ENCODE results near the gene TERC.

The TERC gene

DNA sequence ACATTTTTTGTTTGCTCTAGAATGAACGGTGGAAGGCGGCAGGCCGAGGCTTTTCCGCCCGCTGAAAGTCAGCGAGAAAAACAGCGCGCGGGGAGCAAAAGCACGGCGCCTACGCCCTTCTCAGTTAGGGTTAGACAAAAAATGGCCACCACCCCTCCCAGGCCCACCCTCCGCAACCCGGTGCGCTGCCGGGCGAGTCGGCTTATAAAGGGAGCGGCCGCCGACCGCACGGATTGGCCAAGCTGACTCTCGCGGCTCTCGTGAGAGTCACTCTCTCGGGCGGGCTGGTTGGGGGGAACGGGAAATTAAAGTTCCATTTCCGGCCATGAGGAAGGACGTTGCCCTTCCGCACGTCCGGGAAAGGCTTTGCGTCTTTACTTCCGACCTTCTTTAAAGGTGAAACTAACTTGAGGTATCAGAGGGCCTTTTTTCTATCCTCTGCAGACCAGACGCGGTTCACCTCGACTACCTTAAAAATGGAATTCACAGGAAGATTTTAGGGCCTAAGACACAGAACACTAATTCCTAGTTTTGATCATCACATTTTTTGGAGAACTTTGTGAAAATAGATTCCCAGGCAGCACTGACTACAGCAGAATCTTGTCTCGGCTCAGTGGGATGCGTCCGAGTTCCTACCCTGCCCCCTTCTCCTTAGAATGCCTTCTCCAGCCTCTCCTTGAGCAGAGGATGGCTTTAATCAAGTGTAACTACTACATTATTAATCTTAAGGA lies at the start of gene TERC:
Gene TERC, minus strand, starts transcription at position 179 of the 731 bp plus-strand sequence.
- Histone ChIP-seq H3K9ac (ENCODE audit: low read length in 2 of 2) (peak within 1 kb of the TSS; percentile 96 to 99), H3K27me3 (ENCODE audit: control insufficient read depth in 1 of 2, insufficient read depth in 2 of 2, low read length in 2 of 2) (no peaks in the 10 kb centered on the region), H3K27ac (ENCODE audit: low read length) (peak within 1 kb of the TSS; percentile 98), H3K4me3 (ENCODE audit: low read length in 2 of 2) (peak within 1 kb of the TSS; percentile 92 to 99), H3K9me3 (ENCODE audit: control insufficient read depth in 2 of 2, low read length in 2 of 2) (no peaks in the 10 kb centered on the region), H3K4me1 (ENCODE audit: control insufficient read depth, insufficient read depth, low read length) (peaks cover 7% of the 10 kb centered on the region), H3K36me3 (ENCODE audit: control insufficient read depth in 2 of 2, insufficient read depth in 2 of 2, low read length in 2 of 2) (no peaks in the 10 kb centered on the region)

GRCh38 chr3:169813757-169814517 lies 49.1 kb upstream of the TERC start:
- peak overlapping the region; percentile 3 to 76 for H3K4me3 ChIP-seq (ENCODE audit: low read length in 2 of 2)
- H3K4me1 ChIP-seq (ENCODE audit: control insufficient read depth, insufficient read depth, low read length), result peaks cover 17% of the 10 kb centered on the region
- H3K9me3 ChIP-seq (ENCODE audit: control insufficient read depth in 2 of 2, low read length in 2 of 2), result no peaks in the 10 kb centered on the region
- no peak overlapping the region for H3K9ac ChIP-seq (ENCODE audit: low read length in 2 of 2)
- no peak overlapping the region for H3K27ac ChIP-seq (ENCODE audit: low read length)
- H3K27me3 ChIP-seq (ENCODE audit: control insufficient read depth in 1 of 2, insufficient read depth in 2 of 2, low read length in 2 of 2), result no peaks in the 10 kb centered on the region
- no peaks in the 10 kb centered on the region for H3K36me3 ChIP-seq (ENCODE audit: control insufficient read depth in 2 of 2, insufficient read depth in 2 of 2, low read length in 2 of 2)

- Histone ChIP-seq H3K27ac (ENCODE audit: low read length) (no peak overlapping the region), H3K27me3 (ENCODE audit: control insufficient read depth in 1 of 2, insufficient read depth in 2 of 2, low read length in 2 of 2) (no peaks in the 10 kb centered on the region), H3K9ac (ENCODE audit: low read length in 2 of 2) (peak overlapping the region; percentile 73 to 75), H3K36me3 (ENCODE audit: control insufficient read depth in 2 of 2, insufficient read depth in 2 of 2, low read length in 2 of 2) (no peaks in the 10 kb centered on the region), H3K9me3 (ENCODE audit: control insufficient read depth in 2 of 2, low read length in 2 of 2) (no peaks in the 10 kb centered on the region), H3K4me1 (ENCODE audit: control insufficient read depth, insufficient read depth, low read length) (peaks cover 17% of the 10 kb centered on the region), H3K4me3 (ENCODE audit: low read length in 2 of 2) (peak overlapping the region; percentile 76)
Measured at GRCh38 chr3:169813278-169813677, 48.4 kb upstream of the TERC start.

DNA sequence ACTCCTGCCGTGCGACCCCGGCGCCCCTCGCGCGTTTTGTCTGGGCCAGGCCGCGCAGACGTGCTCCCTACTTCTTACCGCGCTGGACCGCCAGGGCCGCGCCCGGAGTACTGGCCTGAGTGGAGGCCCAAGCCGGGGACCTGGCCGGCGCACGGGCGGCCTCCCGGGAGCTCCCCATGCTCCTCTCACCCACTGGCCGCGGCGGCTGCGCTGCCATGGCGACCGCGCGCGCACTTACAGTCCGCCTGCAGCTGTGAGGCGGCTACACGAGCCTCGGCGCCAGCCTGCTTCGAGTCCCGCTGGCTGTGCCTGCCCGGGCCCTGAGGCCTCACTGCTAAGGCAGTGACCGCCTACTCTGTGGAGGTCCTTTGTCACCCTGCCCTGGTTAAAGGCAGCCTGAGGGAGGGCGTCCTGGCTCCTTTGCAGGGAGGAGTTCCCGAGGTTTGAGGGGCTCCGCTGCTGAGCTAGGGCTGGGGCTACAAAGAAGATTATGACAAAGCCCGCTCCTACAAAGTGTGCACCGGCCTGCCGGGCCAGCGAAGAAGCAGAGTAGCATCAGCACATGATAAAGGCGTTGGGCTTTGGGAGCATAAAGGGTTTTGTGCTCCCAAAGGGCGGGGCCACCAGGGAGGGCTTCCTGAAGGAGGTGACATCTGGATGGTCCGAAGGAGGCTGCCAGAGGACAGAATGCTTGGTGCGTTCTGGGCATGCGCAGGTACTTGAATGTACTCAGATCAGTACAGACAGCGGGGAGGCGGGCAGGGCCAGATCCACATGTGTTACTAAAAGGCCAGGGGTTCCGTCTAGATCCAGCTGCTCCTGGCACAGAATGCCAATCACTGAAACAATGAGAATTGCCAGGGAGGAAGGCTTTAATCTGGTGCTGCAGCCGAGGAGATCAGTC lies 47.7 kb upstream of the TERC start, which contains the start of the genes LRRC34 and LRRIQ4:
Gene LRRC34, minus strand, starts transcription at position 573 of the 904 bp plus-strand sequence. Its CDS starts 356 bp downstream, at position 217.
Gene LRRIQ4, plus strand, starts transcription at position 539 of the 904 bp plus-strand sequence. CDS start 9,052 bp downstream, outside the sequence.
- H3K36me3 ChIP-seq (ENCODE audit: control insufficient read depth in 2 of 2, insufficient read depth in 2 of 2, low read length in 2 of 2), result no peaks in the 10 kb centered on the region
- peaks cover 17% of the 10 kb centered on the region for H3K4me1 ChIP-seq (ENCODE audit: control insufficient read depth, insufficient read depth, low read length)
- H3K4me3 ChIP-seq (ENCODE audit: low read length in 2 of 2), result peak within 1 kb of the TSS; percentile 76
- peak within 1 kb of the TSS; percentile 59 for H3K27ac ChIP-seq (ENCODE audit: low read length)
- no peaks in the 10 kb centered on the region for H3K9me3 ChIP-seq (ENCODE audit: control insufficient read depth in 2 of 2, low read length in 2 of 2)
- peak within 1 kb of the TSS; percentile 73 to 75 for H3K9ac ChIP-seq (ENCODE audit: low read length in 2 of 2)
- H3K27me3 ChIP-seq (ENCODE audit: control insufficient read depth in 1 of 2, insufficient read depth in 2 of 2, low read length in 2 of 2), result no peaks in the 10 kb centered on the region

GRCh38 chr3:169811631-169812331 lies 46.9 kb upstream of the TERC start:
- Histone ChIP-seq H3K9me3 (ENCODE audit: control insufficient read depth in 2 of 2, low read length in 2 of 2) (no peaks in the 10 kb centered on the region), H3K4me3 (ENCODE audit: low read length in 2 of 2) (peak overlapping the region; percentile 76), H3K36me3 (ENCODE audit: control insufficient read depth in 2 of 2, insufficient read depth in 2 of 2, low read length in 2 of 2) (no peaks in the 10 kb centered on the region), H3K27me3 (ENCODE audit: control insufficient read depth in 1 of 2, insufficient read depth in 2 of 2, low read length in 2 of 2) (no peaks in the 10 kb centered on the region), H3K27ac (ENCODE audit: low read length) (peak overlapping the region; percentile 59), H3K9ac (ENCODE audit: low read length in 2 of 2) (peak overlapping the region; percentile 73 to 75), H3K4me1 (ENCODE audit: control insufficient read depth, insufficient read depth, low read length) (peaks cover 17% of the 10 kb centered on the region)

- no peaks in the 10 kb centered on the region for H3K36me3 ChIP-seq (ENCODE audit: control insufficient read depth in 2 of 2, insufficient read depth in 2 of 2, low read length in 2 of 2)
- H3K27ac ChIP-seq (ENCODE audit: low read length), result no peak overlapping the region
- no peak overlapping the region for H3K4me3 ChIP-seq (ENCODE audit: low read length in 2 of 2)
- peaks cover 17% of the 10 kb centered on the region for H3K4me1 ChIP-seq (ENCODE audit: control insufficient read depth, insufficient read depth, low read length)
- H3K9ac ChIP-seq (ENCODE audit: low read length in 2 of 2), result no peak overlapping the region
- no peaks in the 10 kb centered on the region for H3K9me3 ChIP-seq (ENCODE audit: control insufficient read depth in 2 of 2, low read length in 2 of 2)
- no peaks in the 10 kb centered on the region for H3K27me3 ChIP-seq (ENCODE audit: control insufficient read depth in 1 of 2, insufficient read depth in 2 of 2, low read length in 2 of 2)
Measured at GRCh38 chr3:169809230-169809795, 44.5 kb upstream of the TERC start.

GRCh38 chr3:169804681-169805080 lies 39.8 kb upstream of the TERC start:
- no peak overlapping the region for H3K27ac ChIP-seq (ENCODE audit: low read length)
- H3K27me3 ChIP-seq (ENCODE audit: control insufficient read depth in 1 of 2, insufficient read depth in 2 of 2, low read length in 2 of 2), result no peaks in the 10 kb centered on the region
- no peak overlapping the region for H3K9ac ChIP-seq (ENCODE audit: low read length in 2 of 2)

GRCh38 chr3:169792359-169792758 lies 27.5 kb upstream of the TERC start:
- H3K4me3 ChIP-seq (ENCODE audit: low read length in 2 of 2), result no peak overlapping the region
- H3K9ac ChIP-seq (ENCODE audit: low read length in 2 of 2), result no peak overlapping the region
- no peaks in the 10 kb centered on the region for H3K9me3 ChIP-seq (ENCODE audit: control insufficient read depth in 2 of 2, low read length in 2 of 2)
- no peaks in the 10 kb centered on the region for H3K4me1 ChIP-seq (ENCODE audit: control insufficient read depth, insufficient read depth, low read length)
- H3K27ac ChIP-seq (ENCODE audit: low read length), result no peak overlapping the region
- no peaks in the 10 kb centered on the region for H3K27me3 ChIP-seq (ENCODE audit: control insufficient read depth in 1 of 2, insufficient read depth in 2 of 2, low read length in 2 of 2)
- peaks cover 9% of the 10 kb centered on the region in 2 donors for H3K36me3 ChIP-seq (ENCODE audit: control insufficient read depth in 2 of 2, insufficient read depth in 2 of 2, low read length in 2 of 2)

More at GRCh38 chr3:169804681-169805080, 39.8 kb upstream of the TERC start:
- Histone ChIP-seq H3K4me1 (ENCODE audit: control insufficient read depth, insufficient read depth, low read length) (no peaks in the 10 kb centered on the region), H3K36me3 (ENCODE audit: control insufficient read depth in 2 of 2, insufficient read depth in 2 of 2, low read length in 2 of 2) (peaks cover 0 to 2% of the 10 kb centered on the region in 2 donors), H3K4me3 (ENCODE audit: low read length in 2 of 2) (no peak overlapping the region), H3K9me3 (ENCODE audit: control insufficient read depth in 2 of 2, low read length in 2 of 2) (no peaks in the 10 kb centered on the region)

GRCh38 chr3:169790687-169791429 lies 26.0 kb upstream of the TERC start:
- H3K27me3 ChIP-seq (ENCODE audit: control insufficient read depth in 1 of 2, insufficient read depth in 2 of 2, low read length in 2 of 2), result no peaks in the 10 kb centered on the region
- no peak overlapping the region for H3K4me3 ChIP-seq (ENCODE audit: low read length in 2 of 2)
- H3K36me3 ChIP-seq (ENCODE audit: control insufficient read depth in 2 of 2, insufficient read depth in 2 of 2, low read length in 2 of 2), result peaks cover 15 to 16% of the 10 kb centered on the region in 2 donors
- no peak overlapping the region for H3K9ac ChIP-seq (ENCODE audit: low read length in 2 of 2)
- no peak overlapping the region for H3K27ac ChIP-seq (ENCODE audit: low read length)
- no peaks in the 10 kb centered on the region for H3K9me3 ChIP-seq (ENCODE audit: control insufficient read depth in 2 of 2, low read length in 2 of 2)
- H3K4me1 ChIP-seq (ENCODE audit: control insufficient read depth, insufficient read depth, low read length), result no peaks in the 10 kb centered on the region

Measured in stomach smooth muscle (tissue), 2 donors.